HG02642 (cell line): ENCODE measurements around the gene RPEL1.

ENCODE experiments used
- ATAC-seq: cut with Tn5 transposase; IDR thresholded peaks from one replicate; pipeline ENCODE4 v1.9.1; 2021; ENCODE audit warnings: mild to moderate bottlenecking; ENCODE audit not compliant: unreplicated experiment, poor library complexity

The RPEL1 gene

GRCh38 chr10:103277713-103278536 lies 32.2 kb downstream of the RPEL1 start:
- no peak for ATAC-seq

- ATAC-seq = no peak
Observed at GRCh38 chr10:103278537-103278823, 32.8 kb downstream of the RPEL1 start.

GRCh38 chr10:103278862-103279298 lies 33.2 kb downstream of the RPEL1 start:
- no peak for ATAC-seq

GRCh38 chr10:103280031-103280430 lies 34.3 kb downstream of the RPEL1 start:
- ATAC-seq = no peak

- ATAC-seq = no peak
Observed at GRCh38 chr10:103280506-103280905, 34.8 kb downstream of the RPEL1 start.

GRCh38 chr10:103281753-103282152 lies 36.1 kb downstream of the RPEL1 start:
- ATAC-seq = no peak

GRCh38 chr10:103282961-103283360 lies 37.3 kb downstream of the RPEL1 start:
- ATAC-seq = no peak

GRCh38 chr10:103284170-103284569 lies 38.5 kb downstream of the RPEL1 start:
- no peak for ATAC-seq

GRCh38 chr10:103287992-103288391 lies 42.3 kb downstream of the RPEL1 start:
- no peak for ATAC-seq

GRCh38 chr10:103291588-103291987 lies 45.9 kb downstream of the RPEL1 start:
- ATAC-seq = no peak

GRCh38 chr10:103295374-103296015 lies 49.8 kb downstream of the RPEL1 start:
- ATAC-seq = no peak
